Activated CD4-positive, CD25-positive, alpha-beta regulatory T cell treated with anti-CD3 and anti-CD28 coated beads, Interleukin-2, amount 50 U/mL, for 24 hours (primary cell): Measurements from ENCODE around the gene TRABD2B.
A peak's percentile ranks its signal among the peaks of the same experiment; 100 is the strongest.

Source experiments
- ATAC-seq, 2 donors: fragments of 150-1000 bp; cut with Tn5 transposase; one replicate each; pipeline ENCODE4 v1.10.0; 2021; ENCODE audit warnings: mild to moderate bottlenecking in 1 of 2, moderate library complexity in 1 of 2

Gene TRABD2B

DNA sequence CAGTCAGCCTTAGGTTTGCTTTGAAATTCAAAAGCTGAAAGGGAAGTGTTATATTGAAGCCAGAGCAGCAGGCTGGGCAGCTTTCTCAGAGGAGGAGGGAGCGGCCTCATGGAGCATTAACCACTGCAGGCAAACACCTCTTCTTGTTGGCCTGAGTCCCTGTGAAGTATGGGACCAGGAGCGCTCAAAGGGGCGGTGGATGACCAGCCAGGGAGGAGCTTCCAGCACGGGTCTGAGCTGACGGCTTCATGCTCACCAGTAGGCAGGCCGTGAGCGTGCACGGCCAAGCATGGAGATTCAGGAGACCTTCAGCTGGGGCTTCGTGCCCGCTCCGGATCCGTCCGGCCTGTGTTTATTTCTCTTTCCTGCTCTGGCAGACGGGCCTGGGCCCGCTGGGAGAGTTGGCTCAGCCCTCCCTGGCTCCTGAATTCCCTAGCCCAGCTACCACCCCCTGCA is 245.2 kb downstream of the TRABD2B start:
- ATAC-seq: no peak

DNA sequence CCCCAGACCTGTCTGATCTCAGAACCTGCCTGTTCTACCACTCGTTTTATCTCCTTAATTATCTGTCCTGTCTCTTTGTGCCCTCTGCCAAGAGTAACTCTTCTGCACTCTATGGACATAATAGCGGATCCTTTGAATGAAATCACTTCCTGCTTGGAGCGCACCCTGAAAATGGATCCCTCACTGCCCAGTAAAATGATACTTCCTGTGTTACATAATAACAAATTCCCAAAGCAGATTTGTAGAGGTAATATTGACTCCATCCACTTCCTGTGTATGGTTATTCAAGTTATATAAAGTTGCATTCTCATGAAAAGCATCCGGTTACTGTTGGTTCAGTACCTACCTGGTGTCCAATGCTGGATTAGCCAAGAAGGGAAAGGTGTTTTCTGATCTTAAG is 246.0 kb downstream of the TRABD2B start:
- no peak for ATAC-seq

DNA sequence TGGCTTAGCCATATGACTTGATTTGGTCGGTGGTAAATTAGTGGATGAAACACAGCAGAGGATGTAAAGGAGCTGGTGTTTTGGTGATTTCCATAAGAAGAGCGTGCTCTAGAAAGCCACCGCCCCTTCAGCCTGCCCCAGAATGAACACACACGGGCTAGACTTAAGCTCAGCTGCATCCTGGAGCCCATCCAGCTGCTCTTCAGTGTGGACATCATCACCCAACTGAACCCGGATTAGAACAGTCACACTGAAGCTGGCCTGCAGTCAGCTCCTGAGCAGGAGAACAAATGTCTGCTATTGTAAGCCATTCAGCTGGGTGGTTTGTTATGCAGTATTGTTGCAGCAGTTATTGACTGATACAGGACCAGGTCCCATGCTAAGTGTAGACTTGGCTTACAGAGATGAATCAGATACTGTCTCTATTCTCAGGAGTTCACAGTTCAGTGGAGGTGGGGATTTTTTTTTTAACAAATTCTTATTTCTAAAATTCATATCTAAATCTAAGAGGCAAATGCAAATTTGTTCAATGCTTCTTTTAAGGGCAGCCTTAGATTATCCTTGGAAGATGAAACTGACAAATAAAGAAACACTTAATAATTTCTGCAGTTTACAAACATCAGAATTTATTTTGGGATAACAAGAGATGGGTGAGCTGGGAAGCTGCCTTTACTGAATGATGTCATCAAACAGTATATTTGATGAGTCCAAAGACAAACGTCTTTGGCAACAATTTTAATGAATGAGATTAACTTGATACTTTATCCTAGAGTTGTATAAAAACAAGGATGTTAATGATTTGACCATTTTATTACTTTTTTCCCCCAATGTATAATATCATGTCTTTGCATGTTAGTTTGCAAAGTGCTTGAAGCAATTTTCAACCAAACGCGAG is 251.2 kb downstream of the TRABD2B start:
- ATAC-seq: no peak

DNA sequence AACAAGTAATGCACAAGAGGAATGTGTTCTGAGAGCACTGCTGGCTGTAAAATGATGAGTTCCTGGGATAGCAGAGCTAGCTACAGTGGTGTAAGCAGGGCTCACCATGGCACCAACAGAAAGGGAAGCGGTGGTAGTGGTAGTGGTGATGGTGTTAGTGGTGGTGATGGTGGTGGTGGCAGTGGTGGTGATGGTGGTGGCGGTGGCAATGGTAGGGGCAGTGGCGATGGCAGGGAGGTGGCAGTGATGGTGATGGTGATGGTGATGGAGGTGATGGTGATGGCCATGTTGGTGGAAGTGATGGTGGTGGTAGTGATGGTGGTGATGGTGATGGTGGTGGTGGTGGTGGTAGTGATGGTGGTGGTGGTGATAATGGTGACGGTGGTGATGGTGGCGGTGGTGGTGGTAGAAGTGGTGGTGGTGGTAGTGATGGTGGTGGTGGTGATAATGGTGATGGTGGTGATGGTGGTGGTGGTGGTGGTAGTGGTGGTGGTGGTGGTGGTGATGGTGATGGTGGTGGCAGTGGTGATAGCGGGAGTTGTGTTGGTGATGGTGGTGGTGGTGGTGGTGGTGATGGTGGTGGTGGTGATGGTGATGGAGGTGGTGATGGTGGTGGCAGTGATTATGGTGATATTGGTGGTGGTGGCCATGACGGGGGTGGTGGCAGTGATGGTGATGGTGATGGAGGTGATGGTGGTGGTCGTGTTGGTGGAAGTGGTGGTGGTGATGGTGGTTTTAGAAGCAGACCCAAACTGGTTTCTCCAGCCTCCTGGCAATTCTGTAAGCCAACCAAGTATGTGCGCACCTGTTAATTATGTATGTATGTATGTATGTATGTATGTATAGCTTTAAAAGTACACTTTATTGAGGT is 254.1 kb downstream of the TRABD2B start:
- no peak for ATAC-seq

DNA sequence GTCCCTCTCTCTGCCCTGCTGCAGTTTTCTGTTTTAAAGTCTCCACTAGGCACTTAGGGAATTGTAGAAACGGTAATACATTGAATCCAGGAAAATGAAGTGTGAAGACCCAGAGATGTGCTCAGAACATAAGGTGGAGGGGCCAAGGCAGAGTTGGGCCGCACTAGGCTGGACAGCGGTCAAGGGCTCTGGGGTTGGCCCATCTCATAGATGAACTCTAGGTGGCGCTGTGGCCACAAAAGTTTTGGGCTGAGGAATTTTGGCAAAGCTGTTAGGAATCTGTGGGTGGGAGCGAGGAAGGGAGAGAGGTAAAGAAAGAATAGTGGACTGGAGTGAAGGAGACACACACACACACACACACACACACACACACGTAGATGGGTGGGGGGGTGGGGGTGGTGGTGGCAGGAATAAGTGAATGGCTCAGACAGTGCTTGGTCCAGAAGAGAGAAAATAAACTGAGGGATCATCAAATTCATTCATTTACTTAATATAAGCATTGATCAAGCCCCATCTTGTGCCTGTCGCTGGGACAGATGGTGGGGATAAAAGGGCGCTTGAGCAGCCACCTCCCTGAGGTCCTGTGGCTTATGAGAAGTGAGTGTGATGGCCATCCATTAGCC is 258.5 kb downstream of the TRABD2B start:
- no peak for ATAC-seq

DNA sequence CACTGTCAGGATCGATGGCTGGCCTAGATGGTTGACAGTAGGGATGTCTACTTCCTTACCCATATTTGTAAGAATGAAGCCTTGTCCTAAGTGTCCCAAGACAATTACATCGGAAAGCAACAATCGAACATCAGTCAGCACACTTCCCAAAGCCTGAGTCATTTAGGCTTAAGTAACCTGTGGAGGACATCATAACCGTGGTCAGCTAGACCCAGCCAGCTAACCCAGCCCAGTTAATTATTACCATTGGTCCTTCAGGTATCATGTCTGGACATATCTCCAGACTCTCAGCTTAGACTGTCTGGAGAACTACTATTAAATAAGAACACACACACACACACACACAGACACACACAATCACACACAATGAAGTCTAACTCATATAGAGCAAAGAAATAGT is 264.7 kb downstream of the TRABD2B start:
- ATAC-seq: no peak

DNA sequence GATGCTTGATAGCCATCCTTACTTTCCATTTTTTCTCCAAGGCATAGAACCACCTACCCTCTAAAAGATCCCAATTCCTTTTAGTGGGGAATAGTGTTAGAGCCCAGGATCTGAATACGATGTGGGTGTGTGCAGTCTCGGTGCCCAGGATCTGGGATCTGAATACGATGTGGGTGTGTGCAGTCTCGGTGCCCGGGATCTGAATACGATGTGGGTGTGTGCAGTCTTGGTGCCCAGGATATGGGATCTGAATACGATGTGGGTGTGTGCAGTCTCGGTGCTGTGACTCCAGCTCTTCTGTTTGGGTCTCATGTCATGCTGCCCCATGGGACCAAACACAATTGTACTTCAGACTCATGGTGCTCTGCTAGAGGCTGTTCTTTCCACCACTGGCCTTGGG is 265.5 kb downstream of the TRABD2B start:
- ATAC-seq: no peak

DNA sequence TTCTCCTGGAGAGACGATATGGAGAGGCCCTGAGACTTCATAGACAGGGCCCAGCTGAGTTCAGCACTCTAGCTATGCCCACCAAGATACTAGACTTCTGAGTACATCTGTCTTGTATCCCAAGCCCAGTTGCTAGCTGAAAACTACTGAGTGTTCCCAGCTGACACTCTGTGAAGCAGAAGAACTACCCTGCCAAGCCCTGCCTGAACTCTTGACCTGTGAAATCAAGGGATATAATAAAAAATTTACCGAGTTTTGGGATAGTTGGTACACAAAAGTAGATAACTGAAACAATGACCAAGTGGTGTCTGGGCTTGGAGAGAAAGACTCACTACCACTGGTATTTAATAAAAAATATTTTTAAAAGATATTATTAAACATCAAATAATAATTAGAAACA is 267.5 kb downstream of the TRABD2B start:
- ATAC-seq: no peak

DNA sequence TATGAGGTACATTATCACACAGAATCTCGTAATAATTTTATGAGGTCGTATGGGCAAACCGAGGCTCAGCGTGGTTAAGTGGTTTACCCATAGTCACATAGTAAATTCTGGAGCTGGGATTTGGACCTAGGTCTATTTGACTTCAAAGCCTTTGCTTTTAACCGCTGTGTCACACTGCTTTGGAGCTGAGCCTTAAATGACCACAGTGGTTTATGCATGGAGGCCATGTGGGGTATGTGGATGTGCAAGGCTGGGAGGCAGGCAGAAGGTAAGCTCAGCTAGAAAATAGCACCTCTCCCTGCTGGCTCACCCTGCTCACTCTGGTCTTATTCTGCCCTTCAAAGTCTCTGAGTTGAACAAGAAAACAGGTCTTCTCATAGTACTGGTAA is 269.5 kb downstream of the TRABD2B start:
- no peak for ATAC-seq

DNA sequence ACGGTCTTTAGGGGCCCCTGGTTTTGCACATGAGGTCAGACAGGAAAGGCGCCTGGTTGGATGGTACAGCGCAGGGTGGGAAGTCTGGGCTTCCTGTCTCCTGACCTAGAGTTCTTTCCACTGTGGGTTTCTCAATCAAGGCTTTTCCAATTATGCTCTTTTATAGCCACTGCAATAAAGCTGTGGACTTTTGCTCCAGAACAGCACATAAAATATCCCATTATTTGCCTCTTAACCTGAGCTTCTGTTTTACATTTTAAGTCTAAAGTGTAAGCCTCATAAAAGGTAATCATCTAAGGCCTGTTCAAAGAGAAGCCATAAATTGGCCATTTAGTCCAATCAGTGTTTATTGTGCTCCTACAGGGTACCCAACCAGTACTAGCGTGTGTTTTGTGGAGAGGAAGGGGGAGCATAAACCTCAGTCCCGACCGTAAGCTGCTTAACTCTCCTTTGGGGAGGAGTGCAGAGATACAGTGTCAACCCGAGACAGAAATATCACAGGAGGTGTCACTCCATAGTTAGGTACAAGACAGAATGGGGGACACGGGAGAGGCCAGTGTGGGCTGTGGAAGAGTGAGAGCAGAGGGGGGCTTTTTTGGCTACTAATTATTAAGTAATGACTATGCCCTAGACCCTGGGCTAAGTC is 270.0 kb downstream of the TRABD2B start:
- ATAC-seq: no peak

DNA sequence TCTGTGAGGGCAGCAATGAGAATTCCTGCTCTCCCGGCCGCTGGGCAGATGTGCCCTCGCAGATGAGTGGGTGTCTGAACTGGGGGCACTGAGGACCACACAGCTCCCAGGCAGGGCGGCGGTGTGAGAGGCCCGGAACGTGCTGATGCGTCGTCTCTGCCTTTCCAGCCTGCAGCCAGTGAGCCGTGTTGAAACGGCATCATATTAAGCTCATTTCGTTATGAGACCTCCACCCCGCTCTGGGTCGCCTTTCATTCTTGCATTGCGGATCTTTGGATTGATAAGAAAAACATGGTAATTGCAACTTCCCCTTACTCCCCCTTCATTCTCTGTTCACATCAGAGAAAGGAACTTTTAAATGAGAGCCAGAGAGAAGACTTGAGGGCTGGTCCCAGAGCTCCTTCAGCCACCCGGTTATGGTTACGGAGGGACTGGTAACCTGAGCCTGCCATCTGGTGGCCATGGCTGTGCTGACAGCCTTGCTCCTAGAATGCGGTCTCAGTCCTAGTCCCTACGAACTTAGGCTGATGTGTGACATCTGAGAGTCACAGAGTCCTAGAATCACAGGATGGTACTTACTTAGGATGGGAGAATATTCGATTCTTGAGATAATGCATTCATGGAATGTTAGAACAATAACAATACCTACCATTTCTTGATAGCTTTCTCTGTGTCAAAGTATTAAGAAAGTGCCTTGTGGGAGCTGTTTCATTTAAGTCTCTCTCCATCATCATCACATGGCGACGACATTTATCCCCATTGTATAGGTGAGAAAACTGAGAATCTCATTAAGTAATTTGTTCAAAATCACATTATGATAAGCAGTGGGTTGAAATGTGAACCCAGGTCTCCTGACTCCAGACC is 271.0 kb downstream of the TRABD2B start:
- ATAC-seq: peak; percentile 74 to 80

DNA sequence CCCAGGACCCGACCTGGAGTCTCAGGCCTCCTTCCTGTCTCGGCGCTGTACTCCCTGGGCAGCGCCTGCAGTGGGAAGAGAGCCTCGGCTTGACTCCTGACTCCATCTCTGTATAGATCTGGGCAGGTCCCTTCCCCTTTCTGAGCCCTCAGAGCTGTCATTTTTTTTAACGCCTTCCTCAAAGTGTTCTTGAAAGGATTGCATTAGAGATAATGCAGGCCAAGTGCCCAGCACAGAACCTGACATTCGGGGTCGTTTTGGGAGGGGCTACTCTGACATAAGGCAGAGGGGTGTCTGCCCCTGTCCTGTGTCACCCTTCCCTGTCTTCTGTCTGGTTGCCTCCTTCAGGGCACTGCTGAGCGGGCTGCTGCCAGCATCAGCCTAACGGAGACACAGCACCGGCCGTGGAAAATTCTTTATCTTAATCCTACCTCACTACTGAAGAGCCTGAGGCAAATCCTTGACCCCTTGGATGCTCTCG is 271.6 kb downstream of the TRABD2B start:
- ATAC-seq: no peak

DNA sequence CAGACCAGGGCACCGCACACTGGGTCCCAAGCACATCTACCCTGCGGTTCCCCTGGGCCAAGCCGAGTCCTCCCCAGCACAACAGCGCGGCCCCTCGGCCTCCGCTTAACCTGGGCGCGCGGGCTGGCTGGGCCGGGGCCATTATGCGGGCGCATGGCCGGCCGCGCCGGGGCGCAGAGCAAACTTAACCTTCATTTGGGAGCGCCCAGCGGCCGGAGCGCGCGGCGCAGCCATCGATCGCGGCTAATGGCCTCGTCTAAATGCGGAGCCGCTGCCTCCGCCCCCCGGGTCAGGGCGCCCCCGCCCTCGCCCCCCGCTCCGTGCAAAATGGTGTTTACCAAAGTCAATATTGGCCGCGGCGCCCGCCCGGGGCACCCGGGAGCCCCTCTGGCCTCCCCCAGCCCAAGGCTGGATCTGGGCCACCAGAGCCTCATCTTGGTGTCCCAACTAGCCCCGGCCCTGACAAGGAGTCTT is 272.1 kb downstream of the TRABD2B start:
- no peak for ATAC-seq

DNA sequence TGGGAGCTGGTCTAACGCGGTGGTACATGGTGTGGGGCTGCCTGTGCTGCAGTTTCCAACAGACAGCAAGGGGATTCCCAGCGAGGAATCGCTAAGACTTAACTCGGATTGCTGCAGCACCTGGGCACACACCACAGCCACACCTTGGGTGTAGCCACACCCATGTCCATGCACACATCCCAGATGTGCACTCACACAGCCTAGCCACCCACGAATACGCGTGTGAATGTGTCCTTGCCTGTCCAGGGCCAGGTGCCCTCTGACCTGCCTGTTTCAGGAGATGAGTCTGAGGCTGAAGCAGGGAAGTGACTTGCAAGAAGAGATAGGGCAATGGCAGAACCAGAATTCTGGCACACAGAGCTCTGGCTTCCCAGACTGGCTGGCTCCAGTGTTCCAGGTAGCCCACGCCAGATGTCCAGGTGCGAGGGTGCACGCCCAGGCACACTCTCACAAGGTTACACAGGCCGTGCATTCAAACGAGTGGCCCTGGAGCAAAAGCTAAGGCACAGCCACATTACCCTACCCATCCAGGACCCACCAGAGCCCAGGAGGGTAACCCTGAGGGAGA is 272.7 kb downstream of the TRABD2B start:
- ATAC-seq: no peak

DNA sequence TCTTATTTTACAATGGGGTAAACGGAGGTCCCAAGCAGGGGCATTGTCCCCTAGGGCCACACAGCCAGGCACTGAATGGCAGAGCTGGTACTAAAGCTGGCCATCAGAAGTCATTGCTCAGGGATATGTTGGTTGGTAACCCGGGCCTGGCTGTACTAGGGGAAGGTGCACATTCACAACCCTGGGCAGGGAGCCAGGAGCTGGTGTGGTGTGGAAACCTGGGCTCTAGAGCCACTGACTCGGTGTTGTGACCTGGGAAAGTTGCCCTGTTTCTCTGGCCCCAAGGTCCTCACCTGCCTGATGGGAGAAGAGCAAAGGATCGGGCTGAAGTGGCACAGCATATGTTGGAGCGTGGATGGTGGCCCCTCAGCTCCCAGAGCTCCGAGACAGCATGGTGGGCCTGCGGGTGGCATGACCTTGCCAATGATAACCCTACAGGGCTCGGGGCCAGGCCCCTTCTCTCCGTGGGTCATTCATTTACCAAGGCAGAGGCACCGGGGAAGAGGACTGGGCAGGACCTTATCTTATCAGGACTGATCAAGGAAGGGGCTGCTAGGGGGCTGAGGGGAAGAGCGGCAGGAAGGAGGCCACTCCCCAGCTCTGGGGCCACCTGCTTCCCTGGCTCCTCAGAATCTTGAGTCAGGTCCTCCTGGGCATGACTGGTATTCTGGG is 274.1 kb downstream of the TRABD2B start:
- ATAC-seq: no peak

DNA sequence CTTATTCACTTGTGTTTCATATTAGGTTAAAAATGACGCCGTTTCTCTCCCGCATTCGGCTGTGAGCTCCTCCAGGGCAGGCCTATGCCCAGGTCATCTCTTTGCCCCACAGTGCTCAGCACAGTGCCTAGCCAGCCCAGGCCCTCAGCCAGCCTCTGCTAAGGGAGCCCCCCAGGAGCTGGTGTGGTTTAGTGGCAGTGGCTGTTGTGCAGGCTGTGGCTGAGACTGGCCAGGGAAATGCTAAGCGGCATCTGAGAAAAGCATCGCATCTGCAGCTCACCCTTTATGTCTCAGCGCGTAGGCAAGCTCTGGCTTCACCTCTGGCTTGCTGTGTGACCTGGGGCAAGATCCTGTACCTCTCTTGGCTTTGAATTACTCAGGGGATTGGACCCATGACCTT is 275.1 kb downstream of the TRABD2B start:
- no peak for ATAC-seq

DNA sequence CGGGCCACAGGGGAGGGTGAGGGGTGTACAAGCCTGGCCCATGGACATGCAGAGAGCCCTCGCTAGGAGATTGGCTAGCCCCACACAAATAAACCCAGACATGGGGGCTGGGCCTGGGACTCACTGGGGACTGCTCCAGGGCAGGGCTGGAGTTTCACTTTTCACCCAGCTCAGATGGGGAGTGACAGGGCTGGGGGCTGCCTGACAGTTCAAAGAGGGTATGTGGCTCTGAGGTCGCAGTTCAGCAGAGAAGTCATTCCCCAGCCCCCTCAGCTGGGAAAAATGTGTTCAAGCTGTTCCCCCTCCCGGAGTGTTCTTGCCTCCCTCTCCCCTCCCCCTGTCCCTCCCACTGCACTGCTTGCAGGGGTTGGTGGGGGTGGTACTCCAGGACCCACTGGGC is 277.1 kb downstream of the TRABD2B start:
- ATAC-seq: no peak

DNA sequence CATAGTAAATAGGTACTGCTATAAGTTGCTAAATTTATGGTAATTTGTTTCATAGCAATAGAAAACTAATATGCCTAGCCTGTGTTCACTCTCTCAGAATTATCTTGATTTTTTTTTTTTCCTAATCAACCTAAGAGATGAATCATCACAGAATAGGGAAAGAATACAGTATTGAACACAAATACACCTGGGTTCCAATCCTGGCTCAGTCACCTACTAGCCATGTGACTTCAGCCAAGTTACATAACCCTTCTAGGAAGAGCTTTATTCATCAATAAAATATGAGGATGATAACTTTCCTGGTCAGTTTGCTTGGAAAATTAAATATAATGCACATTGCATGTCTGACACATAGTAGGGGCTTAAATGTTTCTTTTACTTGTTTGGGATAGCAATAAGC is 279.8 kb downstream of the TRABD2B start:
- no peak for ATAC-seq

DNA sequence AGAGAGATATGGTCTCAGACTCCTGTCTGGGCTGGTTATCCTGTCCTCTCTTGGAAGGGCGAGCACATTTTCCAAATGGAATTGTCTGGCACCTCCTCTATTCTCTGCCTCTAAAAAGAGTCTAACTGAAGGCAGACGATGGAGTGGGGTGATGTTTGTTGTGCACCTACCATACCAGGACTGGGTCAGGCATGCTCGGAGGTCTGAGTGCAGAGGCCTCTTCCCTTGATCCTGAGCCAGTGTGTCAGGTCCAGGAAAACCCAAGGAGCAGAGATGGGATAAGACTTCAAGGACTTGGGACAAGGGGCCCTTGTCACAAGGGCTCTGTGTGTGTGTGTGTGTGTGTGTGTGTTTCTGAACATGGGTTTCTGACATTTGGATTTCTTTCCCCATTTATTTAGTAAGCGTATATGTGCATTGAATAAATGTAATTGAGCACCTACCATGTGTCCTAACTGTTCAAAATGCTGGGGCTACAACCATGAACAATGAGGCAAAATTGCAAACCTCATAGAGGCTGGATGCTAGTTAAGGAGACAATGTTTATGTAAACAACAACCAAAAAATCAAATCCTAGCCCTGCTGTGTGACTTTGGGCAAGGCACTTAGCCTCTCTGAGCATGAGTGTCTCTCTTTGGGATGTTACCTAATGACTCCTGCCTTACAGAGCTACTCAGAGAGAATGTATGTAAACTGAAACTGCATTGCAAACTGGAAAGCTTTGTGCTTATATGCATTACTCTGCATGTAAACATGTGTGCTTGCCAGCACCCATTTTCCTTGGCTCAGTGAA is 283.0 kb downstream of the TRABD2B start:
- ATAC-seq: no peak
